Small intestine (tissue), 7 donors: Measurements from ENCODE around the gene AGAP3. TPM values are rescaled to one million over a fixed set of nuclear protein-coding genes. Genes with fewer than 3 reads are reported as not detected.

ENCODE experiments used
- DNase-seq, 2 donors: peaks; one replicate each; pipeline versions ENCODE4 v3.0.0 to v3.0.0-alpha.2; 2013
- FAIRE-seq: peaks from 2 replicates; lab custom pipeline; 2012; peaks lifted over from hg19 to GRCh38; lab: Jason Lieb, UNC
- H3K27ac ChIP-seq, 3 donors: one replicate each; pipeline ENCODE4 v1.5.1; 2013; ENCODE audit warnings: low read length in 2 of 3, mild to moderate bottlenecking in 2 of 3, control low read depth in 1 of 3, inconsistent platforms in 1 of 3, low read depth in 1 of 3, moderate library complexity in 1 of 3
- H3K27me3 ChIP-seq, 3 donors: one replicate each; pipeline ENCODE4 v1.6.1; 2013; ENCODE audit warnings: low read length in 3 of 3, inconsistent platforms in 1 of 3; ENCODE audit not compliant: control insufficient read depth in 3 of 3, insufficient read depth in 3 of 3
- H3K36me3 ChIP-seq, 3 donors: one replicate each; pipeline ENCODE4 v1.6.1; 2013; ENCODE audit warnings: low read length in 3 of 3, inconsistent platforms in 1 of 3, low read depth in 1 of 3, mild to moderate bottlenecking in 1 of 3, moderate library complexity in 1 of 3; ENCODE audit not compliant: control insufficient read depth in 3 of 3, insufficient read depth in 2 of 3
- H3K4me1 ChIP-seq, 3 donors: one replicate each; pipeline ENCODE4 v1.6.1; 2013; ENCODE audit warnings: low read length in 2 of 3, inconsistent platforms in 1 of 3, low read depth in 1 of 3, mild to moderate bottlenecking in 1 of 3, moderate library complexity in 1 of 3; ENCODE audit not compliant: control insufficient read depth in 3 of 3, insufficient read depth in 2 of 3
- H3K4me3 ChIP-seq, 3 donors: one replicate each; pipeline ENCODE4 v1.5.1; 2013; ENCODE audit warnings: low read length in 3 of 3, control low read depth in 1 of 3, inconsistent platforms in 1 of 3, low read depth in 1 of 3, mild to moderate bottlenecking in 1 of 3, moderate library complexity in 1 of 3
- H3K9me3 ChIP-seq, 2 donors: one replicate each; pipeline ENCODE4 v1.6.1; 2013; ENCODE audit warnings: low read depth in 1 of 2, low read length in 1 of 2; ENCODE audit not compliant: control insufficient read depth in 2 of 2, insufficient read depth in 1 of 2
- WGBS, 3 donors: extraction: QIAGEN DNeasy Blood & Tissue Kit; methylation state at CpG; one replicate each; pipeline ENCODE4 v1.1.7; 2013; 5-methylcytosine and 5-hydroxymethylcytosine counted together
- polyA plus RNA-seq, 4 donors: library from polyadenylated mRNA; stranded (reverse) in 3 of 4; unstranded in 1 of 4; fragments of 200-250 nt in 3 of 4; fragments of 120-200 nt in 1 of 4; gene quantifications; one replicate each; pipeline versions ENCODE4 v1.2.1 to v1.2.3, GENCODE V29; 2013
- donor health status: healthy with polysubstance abuse.
- donor health status: control.
- donor health status: control.
- donor health status: Bipolar disorder and iron deficiency.
- donor health status: healthy.

The AGAP3 gene
- polyA plus RNA-seq, 4 donors: 46.5 to 57.9 (median 54.4) TPM

- no peak for DNase-seq
- FAIRE-seq: no peak
- Histone ChIP-seq H3K4me3 (no peak overlapping the region), H3K27me3 (peaks cover 0 to 12% (median 0%) of the 10 kb centered on the region in 3 donors), H3K9me3 (no peaks in the 10 kb centered on the region), H3K4me1 (no peaks in the 10 kb centered on the region), H3K36me3 (no peaks in the 10 kb centered on the region), H3K27ac (no peak overlapping the region)
- 72 to 78% (median 76%) methylated on average over 20 to 22 of the region's 22 CpGs for WGBS, 3 donors
These were observed 101.4 kb downstream of the AGAP3 start for GRCh38 chr7:151187409-151188251.

- H3K4me3 ChIP-seq: no peak overlapping the region
- no peaks in the 10 kb centered on the region for H3K4me1 ChIP-seq
- FAIRE-seq (no peak), DNase-seq (no peak)
- H3K27ac ChIP-seq: no peak overlapping the region
- H3K36me3 ChIP-seq: no peaks in the 10 kb centered on the region
- H3K9me3 ChIP-seq: no peaks in the 10 kb centered on the region
- H3K27me3 ChIP-seq: peaks cover 0 to 12% (median 0%) of the 10 kb centered on the region in 3 donors
- WGBS, 3 donors: 52 to 67% (median 53%) methylated on average over 5 of the region's 5 CpGs
These were observed 101.9 kb downstream of the AGAP3 start for GRCh38 chr7:151188252-151188542.

- 65 to 78% (median 66%) methylated on average over 4 of the region's 4 CpGs for WGBS, 3 donors
- DNase-seq (no peak), FAIRE-seq (no peak)
- H3K4me3 ChIP-seq: no peak overlapping the region
- no peaks in the 10 kb centered on the region for H3K36me3 ChIP-seq
- H3K4me1 ChIP-seq: no peaks in the 10 kb centered on the region
- no peaks in the 10 kb centered on the region for H3K9me3 ChIP-seq
- no peak overlapping the region for H3K27ac ChIP-seq
- H3K27me3 ChIP-seq: peaks cover 0 to 12% (median 0%) of the 10 kb centered on the region in 3 donors
These were observed 102.8 kb downstream of the AGAP3 start for GRCh38 chr7:151189038-151189437.

- Histone ChIP-seq H3K4me1 (no peaks in the 10 kb centered on the region), H3K36me3 (no peaks in the 10 kb centered on the region), H3K9me3 (no peaks in the 10 kb centered on the region), H3K27ac (no peak overlapping the region), H3K27me3 (peaks cover 0 to 29% (median 0%) of the 10 kb centered on the region in 3 donors), H3K4me3 (no peak overlapping the region)
- WGBS, 3 donors: 81 to 87% (median 83%) methylated on average over 12 of the region's 12 CpGs
- no peak for DNase-seq
- no peak for FAIRE-seq
These were observed 105.3 kb downstream of the AGAP3 start for GRCh38 chr7:151191544-151191943.

GRCh38 chr7:151192002-151192539, 105.8 kb downstream of the AGAP3 start:
- Histone ChIP-seq H3K4me3 (no peak overlapping the region), H3K27me3 (peaks cover 0 to 33% (median 0%) of the 10 kb centered on the region in 3 donors), H3K27ac (no peak overlapping the region), H3K4me1 (no peaks in the 10 kb centered on the region), H3K36me3 (no peaks in the 10 kb centered on the region), H3K9me3 (no peaks in the 10 kb centered on the region)
- FAIRE-seq (no peak), DNase-seq (no peak)
- 92 to 95% (median 94%) methylated on average over 23 of the region's 23 CpGs for WGBS, 3 donors

GRCh38 chr7:151193203-151193978, 107.1 kb downstream of the AGAP3 start:
- FAIRE-seq: no peak

More at GRCh38 chr7:151193203-151193978, 107.1 kb downstream of the AGAP3 start:
- WGBS, 3 donors: 86 to 90% (median 89%) methylated on average over 14 of the region's 14 CpGs
- no peak overlapping the region for H3K4me3 ChIP-seq
- H3K27me3 ChIP-seq: peaks cover 0 to 28% (median 0%) of the 10 kb centered on the region in 3 donors
- no peak for DNase-seq
- H3K9me3 ChIP-seq: no peaks in the 10 kb centered on the region
- H3K27ac ChIP-seq: no peak overlapping the region
- no peaks in the 10 kb centered on the region for H3K4me1 ChIP-seq
- H3K36me3 ChIP-seq: no peaks in the 10 kb centered on the region

Other genes with a start within 250 kb of the AGAP3 start
- 100 to 1,000 TPM in 3 of 4 donors, 10 to 100 TPM in 1; 72.7 to 325 (median 173) TPM for gene AOC1, start 234.0 kb upstream of the AGAP3 start, polyA plus RNA-seq
- 1 to 10 TPM in 3 of 4 donors, not detected in 1; 2.4 to 5.7 (median 3.7) TPM for gene KCNH2, start 108.2 kb upstream of the AGAP3 start, polyA plus RNA-seq
- 10 to 100 TPM in 1 of 4 donors, 1 to 10 TPM in 1, under 1 TPM in 2; 0.45 to 14.7 (median 4.7) TPM for gene NOS3, start 95.5 kb upstream of the AGAP3 start, polyA plus RNA-seq
- 1 to 10 TPM in 2 of 4 donors, under 1 TPM in 2; 0.22 to 1.6 (median 0.77) TPM for gene ATG9B, start 62.0 kb upstream of the AGAP3 start, polyA plus RNA-seq
- gene ABCB8, start 58.0 kb upstream of the AGAP3 start, polyA plus RNA-seq: 10 to 100 TPM; 15.4 to 29.9 (median 16.2) TPM
- 10 to 100 TPM in 1 of 4 donors, 1 to 10 TPM in 3; 2.8 to 10.7 (median 3.6) TPM for gene ASIC3, start 37.9 kb upstream of the AGAP3 start, polyA plus RNA-seq
- 10 to 100 TPM; 10.8 to 19.7 (median 11.9) TPM for gene CDK5, start 28.6 kb upstream of the AGAP3 start, polyA plus RNA-seq
- gene SLC4A2, start 26.9 kb upstream of the AGAP3 start, polyA plus RNA-seq: 100 to 1,000 TPM in 3 of 4 donors, 10 to 100 TPM in 1; 91.5 to 132 (median 103) TPM
- 100 to 1,000 TPM in 3 of 4 donors, 10 to 100 TPM in 1; 95.2 to 248 (median 126) TPM for gene FASTK, start 5.7 kb upstream of the AGAP3 start, polyA plus RNA-seq
- 100 to 1,000 TPM in 1 of 4 donors, 10 to 100 TPM in 3; 66.4 to 144 (median 77.2) TPM for gene TMUB1, start 3.0 kb upstream of the AGAP3 start, polyA plus RNA-seq
- gene GBX1, start 81.2 kb downstream of the AGAP3 start, polyA plus RNA-seq: under 1 TPM in 1 of 4 donors, not detected in 3; 0.06 TPM
- not detected for gene ASB10, start 100.8 kb downstream of the AGAP3 start, polyA plus RNA-seq
- not detected for gene H2BK1, start 124.0 kb downstream of the AGAP3 start, polyA plus RNA-seq
- 10 to 100 TPM; 11.0 to 23.7 (median 13.5) TPM for gene ABCF2, start 140.7 kb downstream of the AGAP3 start, polyA plus RNA-seq
- gene CHPF2, start 146.0 kb downstream of the AGAP3 start, polyA plus RNA-seq: 10 to 100 TPM; 11.6 to 27.2 (median 18.1) TPM
- 10 to 100 TPM in 2 of 4 donors, 1 to 10 TPM in 1, under 1 TPM in 1; 0.89 to 16.0 (median 10.3) TPM for gene SMARCD3, start 162.2 kb downstream of the AGAP3 start, polyA plus RNA-seq